ENCODE results near the gene ALDH3B2. TPM values are rescaled to one million over a fixed set of nuclear protein-coding genes. Genes with fewer than 3 reads are reported as not detected.
A peak's percentile ranks its signal among the peaks of the same experiment; 100 is the strongest.
"Not testable (repeated sequence)": the region's sequence is repeated elsewhere in the genome, so short reads cannot be mapped to it uniquely, and the experiment has no call there.

The ALDH3B2 gene
- total RNA-seq, 1 donor from 2014 or later: not detected

DNA sequence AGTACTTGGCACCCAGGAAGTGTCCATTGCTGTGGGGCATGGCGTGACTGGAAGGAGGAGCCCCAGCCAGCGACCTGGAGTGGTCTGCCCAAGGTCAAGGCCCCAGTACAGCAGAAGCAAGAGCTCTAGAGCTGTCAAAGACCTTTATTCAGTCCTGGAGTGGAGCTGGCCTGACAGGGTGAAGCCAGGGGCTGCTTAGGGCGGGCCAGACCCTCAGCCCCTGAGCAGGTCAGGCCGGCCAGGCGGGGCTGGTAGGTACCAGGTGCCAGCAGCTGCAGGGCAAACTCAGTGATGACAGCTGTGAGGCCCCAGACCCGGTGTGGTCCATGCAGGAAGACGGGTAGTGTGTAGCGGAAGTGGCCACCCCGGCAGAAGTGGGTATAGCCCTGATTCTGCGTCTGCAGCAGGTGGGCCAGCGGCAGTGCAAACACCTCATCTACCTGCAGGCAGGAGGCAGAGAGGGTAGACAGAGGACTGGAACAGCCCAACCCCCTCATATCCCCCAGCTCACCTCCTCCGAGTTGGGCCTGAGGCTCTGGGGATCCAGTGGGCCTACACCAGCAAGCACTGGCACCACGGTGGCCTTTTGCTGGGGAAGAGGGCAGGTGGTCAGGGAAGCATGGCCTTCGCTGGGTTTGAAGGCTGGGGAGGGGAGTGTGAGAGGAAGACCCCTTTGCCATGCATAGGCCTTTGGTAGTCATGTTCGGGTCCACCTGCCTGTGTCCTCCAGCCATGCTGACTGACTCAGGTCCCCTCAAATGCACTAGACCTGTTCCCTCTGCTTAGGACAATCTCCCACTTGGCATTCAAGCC is 46.4 kb downstream of the ALDH3B2 start:
- intact Hi-C loops (cut with micrococcal nuclease): no loop called here
- peaks cover 45% of the 10 kb centered on the region for H3K4me1 ChIP-seq
- peak overlapping the region; percentile 74 for H3K4me3 ChIP-seq
- peak overlapping the region; percentile 99 for H3K27ac ChIP-seq (replicated peaks)
- H3K9me3 ChIP-seq (replicated peaks): no peaks in the 10 kb centered on the region
- TF ChIP-seq, protein P1, sequence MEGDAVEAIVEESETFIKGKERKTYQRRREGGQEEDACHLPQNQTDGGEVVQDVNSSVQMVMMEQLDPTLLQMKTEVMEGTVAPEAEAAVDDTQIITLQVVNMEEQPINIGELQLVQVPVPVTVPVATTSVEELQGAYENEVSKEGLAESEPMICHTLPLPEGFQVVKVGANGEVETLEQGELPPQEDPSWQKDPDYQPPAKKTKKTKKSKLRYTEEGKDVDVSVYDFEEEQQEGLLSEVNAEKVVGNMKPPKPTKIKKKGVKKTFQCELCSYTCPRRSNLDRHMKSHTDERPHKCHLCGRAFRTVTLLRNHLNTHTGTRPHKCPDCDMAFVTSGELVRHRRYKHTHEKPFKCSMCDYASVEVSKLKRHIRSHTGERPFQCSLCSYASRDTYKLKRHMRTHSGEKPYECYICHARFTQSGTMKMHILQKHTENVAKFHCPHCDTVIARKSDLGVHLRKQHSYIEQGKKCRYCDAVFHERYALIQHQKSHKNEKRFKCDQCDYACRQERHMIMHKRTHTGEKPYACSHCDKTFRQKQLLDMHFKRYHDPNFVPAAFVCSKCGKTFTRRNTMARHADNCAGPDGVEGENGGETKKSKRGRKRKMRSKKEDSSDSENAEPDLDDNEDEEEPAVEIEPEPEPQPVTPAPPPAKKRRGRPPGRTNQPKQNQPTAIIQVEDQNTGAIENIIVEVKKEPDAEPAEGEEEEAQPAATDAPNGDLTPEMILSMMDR (IDR thresholded peaks at IDR 0.05; ENCODE audit: borderline replicate concordance): no peak
- no peaks in the 10 kb centered on the region for H3K36me3 ChIP-seq
- DNase-seq: no peak
- no peaks in the 10 kb centered on the region for H3K27me3 ChIP-seq (ENCODE audit: low read depth)

DNA sequence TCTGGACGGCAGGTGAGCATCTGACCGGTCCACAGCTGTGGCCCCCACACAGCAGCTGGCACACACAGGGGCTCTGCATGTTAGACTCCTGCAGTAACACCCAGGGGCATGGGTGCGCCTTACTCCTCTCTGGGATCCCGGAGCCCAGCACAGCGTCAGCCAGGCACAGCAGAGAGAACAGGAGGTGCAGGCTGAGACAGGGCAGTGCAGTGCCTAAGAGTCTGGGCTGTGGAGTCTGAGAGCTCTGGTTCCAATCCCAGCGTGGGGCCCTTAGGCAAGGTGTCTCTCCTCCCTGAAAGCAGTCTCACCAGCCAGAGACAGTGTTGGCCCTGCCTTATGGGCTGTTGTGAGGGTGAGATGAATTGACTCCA is 47.0 kb downstream of the ALDH3B2 start:
- peaks cover 42% of the 10 kb centered on the region for H3K4me1 ChIP-seq
- no peak overlapping the region for H3K4me3 ChIP-seq
- H3K36me3 ChIP-seq: no peaks in the 10 kb centered on the region
- no peaks in the 10 kb centered on the region for H3K27me3 ChIP-seq (ENCODE audit: low read depth)
- TF ChIP-seq, protein P1 (IDR thresholded peaks at IDR 0.05; ENCODE audit: borderline replicate concordance): no peak
- DNase-seq: no peak
- peak overlapping the region; percentile 99 for H3K27ac ChIP-seq (replicated peaks)
- H3K9me3 ChIP-seq (replicated peaks): no peaks in the 10 kb centered on the region
- intact Hi-C loops (cut with micrococcal nuclease): no loop called here

DNA sequence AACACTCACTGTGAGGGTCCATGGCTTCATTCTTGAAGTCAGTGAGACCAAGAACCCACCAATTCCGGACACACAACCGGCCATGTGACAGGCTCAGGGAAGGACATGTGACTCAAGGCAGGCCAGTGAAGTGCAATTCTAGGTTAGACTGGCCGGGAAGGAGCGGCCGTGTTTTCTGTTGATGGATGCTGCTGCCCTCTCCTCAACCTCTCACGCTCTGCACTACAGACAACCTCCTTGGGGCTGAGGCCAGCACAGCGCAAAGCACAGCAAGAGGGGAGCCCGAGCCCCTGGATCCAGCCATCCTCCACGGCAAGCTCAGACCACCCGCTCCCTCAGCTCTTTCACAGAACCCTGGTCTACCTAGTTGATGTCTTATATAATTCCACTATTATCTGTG is 47.5 kb downstream of the ALDH3B2 start:
- Histone ChIP-seq H3K36me3 (no peaks in the 10 kb centered on the region), H3K9me3 (replicated peaks) (no peaks in the 10 kb centered on the region), H3K4me1 (peaks cover 38% of the 10 kb centered on the region), H3K27me3 (ENCODE audit: low read depth) (no peaks in the 10 kb centered on the region), H3K4me3 (no peak overlapping the region), H3K27ac (replicated peaks) (peak overlapping the region; percentile 99)
- TF ChIP-seq, protein P1 (IDR thresholded peaks at IDR 0.05; ENCODE audit: borderline replicate concordance): no peak
- DNase-seq: no peak
- intact Hi-C loops (cut with micrococcal nuclease): no loop called here

DNA sequence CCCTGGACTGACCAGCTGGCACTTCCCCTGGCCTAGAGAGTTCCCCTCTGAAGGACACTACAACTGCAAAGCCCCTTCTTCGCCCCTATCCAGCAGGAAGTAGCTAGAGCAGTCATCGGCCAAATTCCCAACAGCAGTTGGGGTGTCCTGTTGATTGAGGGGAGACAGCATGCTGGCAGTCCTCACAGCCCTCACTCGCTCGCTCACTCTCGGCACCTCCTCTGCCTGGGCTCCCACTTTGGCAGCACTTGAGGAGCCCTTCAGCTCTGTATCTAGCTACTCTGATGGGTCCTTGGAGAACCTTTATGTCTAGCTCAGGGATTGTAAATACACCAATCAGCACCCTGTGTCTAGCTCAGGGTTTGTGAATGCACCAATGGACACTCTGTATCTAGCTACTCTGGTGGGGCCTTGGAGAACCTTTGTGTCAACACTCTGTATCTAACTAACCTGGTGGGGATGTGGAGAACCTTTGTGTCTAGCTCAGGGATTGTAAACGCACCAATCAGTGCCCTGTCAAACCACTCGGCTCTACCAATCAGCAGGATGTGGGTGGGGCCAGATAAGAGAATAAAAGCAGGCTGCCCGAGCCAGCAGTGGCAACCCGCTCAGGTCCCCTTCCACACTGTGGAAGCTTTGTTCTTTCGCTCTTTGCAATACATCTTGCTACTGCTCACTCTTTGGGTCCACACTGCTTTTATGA is 48.1 kb downstream of the ALDH3B2 start:
- DNase-seq; H3K9me3 ChIP-seq (replicated peaks); H3K4me3 ChIP-seq; H3K36me3 ChIP-seq; H3K27me3 ChIP-seq (ENCODE audit: low read depth); H3K27ac ChIP-seq (replicated peaks); intact Hi-C loops (cut with micrococcal nuclease): not testable (repeated sequence)
- peaks cover 31% of the 10 kb centered on the region for H3K4me1 ChIP-seq

DNA sequence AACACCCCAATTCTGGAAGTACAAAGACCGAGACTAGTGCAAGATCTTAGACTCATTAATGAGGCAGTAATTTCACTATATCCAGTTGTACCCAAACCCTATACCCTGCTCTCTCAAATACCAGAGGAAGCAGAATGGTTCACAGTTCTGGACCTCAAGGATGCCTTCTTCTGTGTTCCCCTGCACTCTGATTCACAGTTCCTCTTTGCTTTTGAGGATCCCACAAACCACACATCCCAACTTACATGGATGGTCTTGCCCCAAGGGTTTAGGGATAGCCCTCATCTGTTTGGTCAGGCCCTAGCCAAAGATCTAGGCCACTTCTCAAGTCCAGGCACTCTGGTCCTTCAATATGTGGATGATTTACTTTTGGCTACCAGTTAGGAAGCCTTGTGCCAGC is 50.6 kb downstream of the ALDH3B2 start:
- H3K36me3 ChIP-seq; H3K27ac ChIP-seq (replicated peaks); H3K4me3 ChIP-seq; H3K9me3 ChIP-seq (replicated peaks); DNase-seq; H3K27me3 ChIP-seq (ENCODE audit: low read depth); intact Hi-C loops (cut with micrococcal nuclease): not testable (repeated sequence)
- H3K4me1 ChIP-seq: peaks cover 12% of the 10 kb centered on the region

DNA sequence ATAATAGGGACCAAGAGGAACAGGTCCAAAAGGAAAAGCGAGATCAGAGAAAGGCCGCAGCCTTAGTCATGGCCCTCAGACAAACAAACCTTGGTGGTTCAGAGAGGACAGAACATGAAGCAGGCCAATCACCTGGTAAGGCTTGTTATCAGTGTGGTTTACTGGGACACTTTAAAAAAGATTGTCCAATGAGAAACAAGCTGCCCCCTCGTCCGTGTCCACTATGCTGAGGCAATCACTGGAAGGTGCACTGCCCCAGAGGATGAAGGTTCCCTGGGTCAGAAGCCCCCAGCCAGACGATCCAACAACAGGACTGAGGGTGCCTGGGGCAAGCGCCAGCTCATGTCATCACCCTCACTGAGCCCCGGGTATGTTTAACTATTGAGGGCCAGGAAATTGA is 51.5 kb downstream of the ALDH3B2 start:
- H3K4me3 ChIP-seq; H3K9me3 ChIP-seq (replicated peaks); H3K27me3 ChIP-seq (ENCODE audit: low read depth); H3K4me1 ChIP-seq; DNase-seq; intact Hi-C loops (cut with micrococcal nuclease); H3K36me3 ChIP-seq: not testable (repeated sequence)
- peak overlapping the region; percentile 52 for H3K27ac ChIP-seq (replicated peaks)

DNA sequence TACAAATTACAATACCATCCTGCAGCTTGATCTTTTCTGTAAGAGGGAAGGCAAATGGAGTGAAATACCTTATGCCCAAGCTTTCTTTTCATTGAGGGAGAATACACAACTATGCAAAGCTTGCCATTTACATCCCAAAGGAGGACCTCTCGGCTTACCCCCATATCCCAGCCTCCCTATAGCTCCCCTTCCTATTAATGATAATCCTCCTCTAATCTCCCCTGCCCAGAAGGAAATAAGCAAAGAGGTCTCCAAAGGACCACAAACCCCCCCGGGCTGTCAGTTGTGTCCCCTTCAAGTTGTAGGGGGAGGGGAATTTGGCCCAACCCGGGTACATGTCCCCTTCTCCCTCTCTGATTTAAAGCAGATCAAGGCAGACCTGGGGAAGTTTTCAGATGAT is 52.5 kb downstream of the ALDH3B2 start:
- H3K4me3 ChIP-seq; H3K9me3 ChIP-seq (replicated peaks); H3K4me1 ChIP-seq; H3K27me3 ChIP-seq (ENCODE audit: low read depth); H3K36me3 ChIP-seq; intact Hi-C loops (cut with micrococcal nuclease); H3K27ac ChIP-seq (replicated peaks); DNase-seq: not testable (repeated sequence)

DNA sequence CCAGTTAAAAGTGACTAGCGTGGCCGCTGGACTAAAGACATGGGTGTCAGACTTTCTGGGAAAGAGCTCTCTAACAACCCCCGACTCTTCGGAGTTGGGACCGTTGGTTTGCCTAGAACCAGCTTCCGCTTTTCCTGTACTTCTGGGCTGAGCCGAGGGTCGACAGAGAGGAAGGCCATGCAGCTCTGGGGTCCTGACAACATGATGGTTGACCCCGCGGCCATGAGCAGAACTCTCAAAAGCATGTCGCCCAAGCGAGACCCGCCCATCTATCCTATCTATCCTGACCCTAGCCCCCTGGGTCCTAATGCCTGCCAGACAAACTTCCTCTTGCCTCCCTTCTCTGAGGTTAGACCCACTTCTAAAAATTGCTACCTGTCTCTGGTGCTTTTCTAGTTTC is 53.8 kb downstream of the ALDH3B2 start:
- H3K36me3 ChIP-seq; H3K4me3 ChIP-seq; DNase-seq; intact Hi-C loops (cut with micrococcal nuclease); H3K27me3 ChIP-seq (ENCODE audit: low read depth); H3K9me3 ChIP-seq (replicated peaks); H3K27ac ChIP-seq (replicated peaks): not testable (repeated sequence)
- peaks cover 21% of the 10 kb centered on the region for H3K4me1 ChIP-seq

DNA sequence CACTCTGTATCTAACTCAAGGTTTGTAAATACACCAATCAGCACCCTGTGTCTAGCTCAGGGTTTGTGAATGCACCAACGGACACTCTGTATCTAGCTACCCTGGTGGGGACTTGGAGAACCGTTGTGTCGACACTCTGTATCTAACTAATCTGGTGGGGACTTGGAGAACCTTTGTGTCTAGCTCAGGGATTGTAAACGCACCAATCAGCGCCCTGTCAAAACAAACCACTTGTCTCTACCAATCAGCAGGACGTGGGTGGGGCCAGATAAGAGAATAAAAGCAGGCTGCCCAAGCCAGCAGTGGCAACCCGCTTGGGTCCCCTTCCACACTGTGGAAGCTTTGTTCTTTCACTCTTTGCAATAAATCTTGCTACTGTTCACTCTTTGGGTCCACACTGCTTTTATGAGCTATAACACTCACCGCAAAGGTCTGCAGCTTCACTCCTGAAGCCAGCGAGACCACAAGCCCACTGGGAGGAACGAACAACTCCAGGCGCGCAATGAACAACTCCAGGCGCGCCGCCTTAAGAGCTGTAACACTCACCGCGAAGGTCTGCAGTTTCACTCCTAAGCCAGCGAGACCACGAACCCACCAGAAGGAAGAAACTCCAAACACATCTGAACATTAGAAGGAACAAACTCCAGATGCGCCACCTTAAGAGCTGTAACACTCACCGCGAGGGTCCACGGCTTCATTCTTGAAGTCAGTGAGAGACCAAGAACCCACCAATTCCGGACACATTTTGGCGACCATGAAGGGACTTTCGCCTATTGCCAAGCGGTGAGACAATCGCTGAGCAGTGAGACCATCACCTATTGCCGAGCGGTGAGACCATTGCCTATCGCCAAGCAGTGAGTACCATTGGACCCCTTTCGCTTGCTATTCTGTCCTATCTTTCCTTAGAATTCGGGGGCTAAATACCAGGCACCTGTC is 54.5 kb downstream of the ALDH3B2 start:
- H3K27ac ChIP-seq (replicated peaks); DNase-seq; H3K36me3 ChIP-seq; H3K9me3 ChIP-seq (replicated peaks); H3K4me3 ChIP-seq; intact Hi-C loops (cut with micrococcal nuclease): not testable (repeated sequence)
- Histone ChIP-seq H3K4me1 (peaks cover 27% of the 10 kb centered on the region), H3K27me3 (ENCODE audit: low read depth) (peaks cover 15% of the 10 kb centered on the region)
